Cardiac muscle cell (in vitro differentiated cells and primary cell): Measurements from ENCODE around the gene SPATA31D1. TPM values are rescaled to one million over a fixed set of nuclear protein-coding genes. Genes with fewer than 3 reads are reported as not detected.

ENCODE experiments used
- DNase-seq, 2 donors: peaks; one replicate each; pipeline versions ENCODE4 v3.0.0 to v3.0.0-alpha.2; 2010 to 2017; ENCODE audit warnings: low read depth in 1 of 2, low spot score in 1 of 2
- H3K27ac ChIP-seq: fragments of 200-600 bp; sonication (generic); 2 replicates; pipeline ENCODE4 v1.5.1; 2016
- H3K27me3 ChIP-seq: fragments of 200-600 bp; sonication (generic); 2 replicates; pipeline ENCODE4 v1.6.0; 2016; ENCODE audit warnings: control low read depth
- H3K36me3 ChIP-seq: fragments of 200-600 bp; sonication (generic); 2 replicates; pipeline ENCODE4 v1.5.1; 2016; ENCODE audit warnings: control low read depth
- H3K4me1 ChIP-seq: fragments of 200-600 bp; sonication (generic); 2 replicates; pipeline ENCODE4 v1.8.1; 2017; ENCODE audit warnings: low read depth, mild to moderate bottlenecking, mixed run types
- H3K4me3 ChIP-seq: fragments of 200-600 bp; sonication (generic); 2 replicates; pipeline ENCODE4 v1.5.1; 2016; ENCODE audit warnings: mild to moderate bottlenecking
- H3K9me3 ChIP-seq: fragments of 200-600 bp; sonication (generic); 2 replicates; pipeline ENCODE4 v1.5.1; 2017; ENCODE audit warnings: low read depth, mild to moderate bottlenecking, control low read depth
- polyA plus RNA-seq: library from polyadenylated mRNA; unstranded; fragments of >200 nt; fragmentation: Nextera tagmentation; extraction: Ambion mirVana; gene quantifications from 2 replicates; pipeline ENCODE4 v1.2.1, GENCODE V29; 2016
- total RNA-seq: library from RNA; depleted of rRNA; stranded (reverse); fragments of >200 nt; gene quantifications from 2 replicates; pipeline ENCODE4 v1.2.3, GENCODE V29; 2016
- TF ChIP-seq, protein P1 (sequence below): IDR thresholded peaks from 2 replicates; pipeline ENCODE4 v1.5.1; 2012; ENCODE audit warnings: low read depth, mild to moderate bottlenecking, low read length

Gene SPATA31D1
- total and polyA plus RNA-seq, 2 experiments from 2014 or later = not detected

GRCh38 chr9:82038897-82039296 is 50.3 kb downstream of the SPATA31D1 start:
- Histone ChIP-seq H3K36me3 (no peaks in the 10 kb centered on the region), H3K9me3 (no peaks in the 10 kb centered on the region), H3K27ac (no peak overlapping the region), H3K27me3 (no peaks in the 10 kb centered on the region), H3K4me3 (no peak overlapping the region), H3K4me1 (no peaks in the 10 kb centered on the region)
- TF ChIP-seq, protein P1, sequence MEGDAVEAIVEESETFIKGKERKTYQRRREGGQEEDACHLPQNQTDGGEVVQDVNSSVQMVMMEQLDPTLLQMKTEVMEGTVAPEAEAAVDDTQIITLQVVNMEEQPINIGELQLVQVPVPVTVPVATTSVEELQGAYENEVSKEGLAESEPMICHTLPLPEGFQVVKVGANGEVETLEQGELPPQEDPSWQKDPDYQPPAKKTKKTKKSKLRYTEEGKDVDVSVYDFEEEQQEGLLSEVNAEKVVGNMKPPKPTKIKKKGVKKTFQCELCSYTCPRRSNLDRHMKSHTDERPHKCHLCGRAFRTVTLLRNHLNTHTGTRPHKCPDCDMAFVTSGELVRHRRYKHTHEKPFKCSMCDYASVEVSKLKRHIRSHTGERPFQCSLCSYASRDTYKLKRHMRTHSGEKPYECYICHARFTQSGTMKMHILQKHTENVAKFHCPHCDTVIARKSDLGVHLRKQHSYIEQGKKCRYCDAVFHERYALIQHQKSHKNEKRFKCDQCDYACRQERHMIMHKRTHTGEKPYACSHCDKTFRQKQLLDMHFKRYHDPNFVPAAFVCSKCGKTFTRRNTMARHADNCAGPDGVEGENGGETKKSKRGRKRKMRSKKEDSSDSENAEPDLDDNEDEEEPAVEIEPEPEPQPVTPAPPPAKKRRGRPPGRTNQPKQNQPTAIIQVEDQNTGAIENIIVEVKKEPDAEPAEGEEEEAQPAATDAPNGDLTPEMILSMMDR = no peak
- no peak for DNase-seq

Other genes starting within 250 kb of the SPATA31D1 start
- not detected in 2 replicates for gene SPATA31D4, start 60.3 kb upstream of the SPATA31D1 start, total RNA-seq
- gene SPATA31D4, start 60.3 kb upstream of the SPATA31D1 start, polyA plus RNA-seq = not detected in 2 replicates
- not detected in 2 replicates for gene SPATA31D3, start 45.3 kb upstream of the SPATA31D1 start, total RNA-seq
- gene SPATA31D3, start 45.3 kb upstream of the SPATA31D1 start, polyA plus RNA-seq = not detected in 2 replicates